HepG2 (cell line): Measurements from ENCODE around the gene RASD1. TPM values are rescaled to one million over a fixed set of nuclear protein-coding genes. Genes with fewer than 3 reads are reported as not detected.

ENCODE experiments used
- AGO2 ChIP-seq: fragments of 200-400 bp; formaldehyde crosslinking; optimal IDR thresholded peaks from 2 replicates; pipeline ENCODE3; 2017; ENCODE audit warnings: mild to moderate bottlenecking, low read depth, low read length, moderate library complexity
- ATF3 ChIP-seq: sonication (generic); formaldehyde crosslinking; IDR thresholded peaks from 2 replicates; pipeline ENCODE4 v1.4.0; 2020; ENCODE audit warnings: missing genetic modification reagents
- GABPA ChIP-seq, 2 experiments: IDR thresholded peaks; 2 replicates each; pipeline ENCODE4 v1.6.1; 2011 to 2016; ENCODE audit warnings: low read depth in 2 of 2, low read length in 1 of 2, missing biosample characterization in 1 of 2, missing genetic modification characterization in 1 of 2
- HNRNPL ChIP-seq: fragments of 200-400 bp; formaldehyde crosslinking; IDR thresholded peaks from 2 replicates; pipeline ENCODE4 v1.6.1; 2017; ENCODE audit warnings: mild to moderate bottlenecking, low read depth, low read length
- KDM4B ChIP-seq: sonication (generic); formaldehyde crosslinking; IDR thresholded peaks from 2 replicates; pipeline ENCODE4 v1.4.0; 2020; ENCODE audit warnings: missing genetic modification reagents
- MAFG ChIP-seq: sonication (generic); formaldehyde crosslinking; IDR thresholded peaks from 2 replicates; pipeline ENCODE4 v1.5.1; 2020; ENCODE audit warnings: mild to moderate bottlenecking, missing genetic modification reagents
- MBD4 ChIP-seq: IDR thresholded peaks from 2 replicates; pipeline ENCODE4 v1.6.1; 2012; ENCODE audit warnings: low read length, inconsistent platforms, borderline replicate concordance
- MIER2 ChIP-seq: IDR thresholded peaks from 2 replicates; pipeline ENCODE4 v1.6.1; 2016; ENCODE audit warnings: missing biosample characterization, missing genetic modification reagents
- MTERF4 ChIP-seq: sonication (generic); formaldehyde crosslinking; IDR thresholded peaks from 2 replicates; pipeline ENCODE4 v1.8.0; 2023; ENCODE audit warnings: mild to moderate bottlenecking, missing genetic modification reagents
- TAF15 ChIP-seq: fragments of 200-400 bp; formaldehyde crosslinking; IDR thresholded peaks from one replicate; pipeline ENCODE4 v1.6.1; 2018; ENCODE audit warnings: mild to moderate bottlenecking, low read depth, low read length; ENCODE audit not compliant: poor library complexity, severe bottlenecking
- TCF7 ChIP-seq: sonication (generic); IDR thresholded peaks from 2 replicates; pipeline ENCODE4 v1.6.1; 2016; ENCODE audit warnings: antibody characterized with exemption, low read depth
- THAP8 ChIP-seq: sonication (generic); formaldehyde crosslinking; IDR thresholded peaks from 2 replicates; pipeline ENCODE4 v1.5.1; 2020; ENCODE audit warnings: missing genetic modification reagents, mild to moderate bottlenecking, borderline replicate concordance
- ZBTB40 ChIP-seq, 2 experiments: fragments of 450-650 bp in 1 of 2; sonication (generic) in 1 of 2; formaldehyde crosslinking in 1 of 2; IDR thresholded peaks; 2 replicates each; pipeline versions ENCODE4 v1.6.1 to v1.8.0; 2016 to 2022; ENCODE audit warnings: antibody characterized with exemption in 1 of 2, mild to moderate bottlenecking in 1 of 2, missing genetic modification reagents in 1 of 2
- ZMYM3 ChIP-seq: sonication (generic); formaldehyde crosslinking; IDR thresholded peaks from 2 replicates; pipeline ENCODE4 v1.5.1; 2020; ENCODE audit warnings: mild to moderate bottlenecking, missing genetic modification reagents
- ZNF460 ChIP-seq: sonication (generic); formaldehyde crosslinking; IDR thresholded peaks from 2 replicates; pipeline ENCODE4 v1.5.1; 2020; ENCODE audit warnings: missing genetic modification reagents, mild to moderate bottlenecking, borderline replicate concordance
- polyA plus RNA-seq, 8 experiments: library from polyadenylated mRNA; depleted of rRNA in 3 of 8; stranded (reverse) in 7 of 8; unstranded in 1 of 8; fragments of >200 nt; fragmentation: Illumina TruSeq in 4 of 8; extraction: Trizol in 4 of 8; gene quantifications; 2 replicates each; pipeline versions ENCODE4 v1.2.1 to v1.2.3, GENCODE V29; 2011 to 2016; ENCODE audit warnings: low read depth in 4 of 8, missing spikeins in 1 of 8, mixed read lengths in 1 of 8; ENCODE audit not compliant: insufficient read depth in 1 of 8
- total RNA-seq, 5 experiments: library from RNA; depleted of rRNA; stranded (reverse); fragments of >200 nt; fragmentation: Illumina TruSeq; extraction: Trizol; gene quantifications; 2 replicates each; pipeline ENCODE4 v1.2.3, GENCODE V29; 2016; ENCODE audit warnings: low read depth in 1 of 5

Gene RASD1
- total and polyA plus RNA-seq, 2 of the 13 experiments (the other 11 are each of a cell fraction or from before 2014, with no cell fraction given) = 1.6 to 4.2 TPM

GRCh38 chr17:17538417-17539391 is 42.5 kb upstream of the RASD1 start (continued):
- TF ChIP-seq ATF3 (CRISPR knock-in tag) (no peak; the same call in 1 of the 2 replicates), TAF15 (no peak), ZBTB40 (IDR thresholded peaks at IDR 0.05) (no peak), ZBTB40 (CRISPR knock-in tag; IDR thresholded peaks at IDR 0.05) (no peak; the same call in 1 of the 2 replicates), AGO2 (no peak), GABPA (IDR thresholded peaks at IDR 0.05; ENCODE audit: low read depth, low read length) (no peak), GABPA (CRISPR knock-in tag; IDR thresholded peaks at IDR 0.05; ENCODE audit: low read depth) (peak; percentile 39; the same call in 1 of the 2 replicates), KDM4B (peak; percentile 70; the same call in 1 of the 2 replicates), MBD4 (no peak), ZNF460 (CRISPR knock-in tag) (no peak), TCF7 (peak; percentile 90), MAFG (CRISPR knock-in tag) (no peak), MTERF4 (CRISPR knock-in tag) (no peak), HNRNPL (no peak), ZMYM3 (CRISPR knock-in tag) (peak; percentile 97), MIER2 (0 out of 2 replicates have a peak, but pooled peaks have one; percentile 58), THAP8 (CRISPR knock-in tag) (no peak)
